Upper lobe of left lung (tissue), 6 donors: ENCODE results near the gene MCF2L2. TPM values are rescaled to one million over a fixed set of nuclear protein-coding genes. Genes with fewer than 3 reads are reported as not detected.

ENCODE experiments used
- ATAC-seq, 2 donors: fragments of 200-7000 bp; cut with Tn5 transposase; one replicate each; pipeline ENCODE4 v1.9.1; 2022; ENCODE audit warnings: mild to moderate bottlenecking in 2 of 2, moderate library complexity in 2 of 2; ENCODE audit not compliant: low FRiP score in 2 of 2
- DNase-seq, 2 donors: peaks; one replicate each; pipeline ENCODE4 v3.0.0-alpha.2; 2019 to 2020
- H3K27ac ChIP-seq, 4 donors: fragments of 200-600 bp; sonication (generic); one replicate each; pipeline ENCODE4 v1.5.1; 2016 to 2019
- H3K27me3 ChIP-seq, 4 donors: fragments of 200-600 bp; sonication (generic); one replicate each; pipeline ENCODE4 v1.5.1; 2017 to 2019
- H3K36me3 ChIP-seq, 4 donors: fragments of 200-600 bp; sonication (generic); one replicate each; pipeline ENCODE4 v1.5.1; 2016 to 2019
- H3K4me1 ChIP-seq, 4 donors: fragments of 200-600 bp; sonication (generic); one replicate each; pipeline ENCODE4 v1.5.1; 2018 to 2019
- H3K4me3 ChIP-seq, 4 donors: fragments of 200-600 bp; sonication (generic); one replicate each; pipeline ENCODE4 v1.5.1; 2017 to 2019; ENCODE audit warnings: mild to moderate bottlenecking in 2 of 4, moderate library complexity in 1 of 4
- H3K9me3 ChIP-seq, 4 donors: fragments of 200-600 bp; sonication (generic); one replicate each; pipeline ENCODE4 v1.5.1; 2018 to 2019
- EP300 ChIP-seq, 4 donors: sonication (generic); formaldehyde crosslinking; IDR thresholded peaks; one replicate each; pipeline ENCODE4 v1.5.1; 2017; ENCODE audit warnings: antibody characterized with exemption in 4 of 4, control low read depth in 2 of 4
- POLR2A ChIP-seq, 4 donors: fragments of 450-650 bp; IDR thresholded peaks; one replicate each; pipeline ENCODE4 v1.5.1; 2016 to 2017; ENCODE audit warnings: antibody characterized with exemption in 4 of 4, mild to moderate bottlenecking in 2 of 4
- POLR2AphosphoS5 ChIP-seq, 2 donors: sonication (generic); formaldehyde crosslinking; IDR thresholded peaks; one replicate each; pipeline ENCODE4 v1.5.1; 2017; ENCODE audit warnings: antibody characterized with exemption in 2 of 2
- WGBS, 2 donors: methylation state at CpG; one replicate each; pipeline ENCODE4 v1.1.5; 2017 to 2018; 5-methylcytosine and 5-hydroxymethylcytosine counted together
- total RNA-seq, 6 donors: library from RNA; depleted of rRNA in 4 of 6; stranded (reverse); fragments of >200 nt in 4 of 6; gene quantifications; one replicate each; pipeline versions ENCODE4 v1.1.0 to v1.2.1, GENCODE V29; 2016 to 2021
- TF ChIP-seq, protein P1 (sequence below), 6 experiments: fragments of 450-650 bp in 4 of 6; fragments of 200-600 bp in 2 of 6; sonication (generic) in 2 of 6; IDR thresholded peaks; one replicate each; pipeline ENCODE4 v1.5.1; 2016 to 2019; ENCODE audit warnings: antibody characterized with exemption in 6 of 6
- donor health status: DM: no; HTN: no; CAD: no; lungs with moderate emphysema.
- donor health status: DM: no; HTN: yes; CAD: no; lungs with severe emphysema.

Gene MCF2L2
- total RNA-seq, 6 donors from 2014 or later, result 0.22 to 2.0 (median 1.2) TPM

DNA sequence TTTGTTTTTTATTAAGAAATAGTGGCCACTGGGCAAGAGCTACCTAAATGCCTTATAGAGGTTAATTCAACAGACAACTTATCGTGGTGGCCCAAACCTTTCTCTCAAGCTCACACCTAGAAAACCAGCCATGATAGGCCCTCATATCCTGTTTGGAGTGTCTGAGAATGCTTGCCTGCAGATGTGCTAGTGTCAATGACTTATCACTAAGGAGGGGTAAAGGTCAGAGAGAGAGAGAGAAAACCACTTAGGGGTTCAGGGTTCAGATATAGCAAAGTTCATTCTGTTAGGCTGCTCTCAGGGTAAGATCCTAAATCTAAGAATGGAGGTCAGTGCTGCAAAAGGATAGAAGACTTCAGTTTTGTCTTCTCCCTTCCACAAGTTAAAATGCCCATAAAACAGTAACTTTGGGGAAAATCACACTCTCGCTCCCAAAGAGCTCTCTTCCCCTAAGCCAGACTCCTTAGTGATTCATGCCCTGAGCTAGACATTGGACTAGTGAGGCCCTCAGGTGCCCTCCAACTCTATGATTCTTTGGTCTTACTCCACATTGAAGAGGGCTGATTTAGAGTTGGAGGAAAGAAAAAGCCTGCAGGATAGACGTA lies 205.7 kb downstream of the MCF2L2 start:
- WGBS, 2 donors, result 94 to 96% methylated on average over 3 of the region's 3 CpGs
- no peak for DNase-seq
- TF ChIP-seq POLR2A (IDR thresholded peaks at IDR 0.05), result no peak
- TF ChIP-seq, protein P1, sequence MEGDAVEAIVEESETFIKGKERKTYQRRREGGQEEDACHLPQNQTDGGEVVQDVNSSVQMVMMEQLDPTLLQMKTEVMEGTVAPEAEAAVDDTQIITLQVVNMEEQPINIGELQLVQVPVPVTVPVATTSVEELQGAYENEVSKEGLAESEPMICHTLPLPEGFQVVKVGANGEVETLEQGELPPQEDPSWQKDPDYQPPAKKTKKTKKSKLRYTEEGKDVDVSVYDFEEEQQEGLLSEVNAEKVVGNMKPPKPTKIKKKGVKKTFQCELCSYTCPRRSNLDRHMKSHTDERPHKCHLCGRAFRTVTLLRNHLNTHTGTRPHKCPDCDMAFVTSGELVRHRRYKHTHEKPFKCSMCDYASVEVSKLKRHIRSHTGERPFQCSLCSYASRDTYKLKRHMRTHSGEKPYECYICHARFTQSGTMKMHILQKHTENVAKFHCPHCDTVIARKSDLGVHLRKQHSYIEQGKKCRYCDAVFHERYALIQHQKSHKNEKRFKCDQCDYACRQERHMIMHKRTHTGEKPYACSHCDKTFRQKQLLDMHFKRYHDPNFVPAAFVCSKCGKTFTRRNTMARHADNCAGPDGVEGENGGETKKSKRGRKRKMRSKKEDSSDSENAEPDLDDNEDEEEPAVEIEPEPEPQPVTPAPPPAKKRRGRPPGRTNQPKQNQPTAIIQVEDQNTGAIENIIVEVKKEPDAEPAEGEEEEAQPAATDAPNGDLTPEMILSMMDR (IDR thresholded peaks at IDR 0.05), result no peak
- no peak for TF ChIP-seq EP300 (IDR thresholded peaks at IDR 0.05)
- no peak for TF ChIP-seq POLR2AphosphoS5 (IDR thresholded peaks at IDR 0.05)

DNA sequence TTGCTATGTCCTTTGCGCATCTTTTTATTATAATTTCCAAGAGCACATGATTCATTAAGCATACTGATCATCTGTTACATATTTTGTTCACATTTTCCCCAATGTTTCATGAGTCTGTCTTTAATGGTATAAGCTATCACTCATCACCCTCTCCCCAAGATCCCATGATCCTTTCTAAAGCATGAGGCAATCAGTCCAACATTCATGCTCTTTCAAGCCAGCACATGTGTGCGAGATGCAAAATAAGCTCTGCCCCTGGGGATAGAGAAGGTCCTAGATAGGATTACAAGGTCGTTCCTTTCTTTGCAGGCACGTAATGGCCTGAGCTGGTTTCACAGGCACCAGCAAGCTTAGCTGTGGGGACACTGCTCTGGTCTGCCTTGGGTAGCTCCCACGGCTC lies 207.6 kb downstream of the MCF2L2 start:
- DNase-seq (no peak), ATAC-seq (no peak)
- no peaks in the 10 kb centered on the region for H3K4me1 ChIP-seq
- no peak overlapping the region for H3K27ac ChIP-seq
- H3K36me3 ChIP-seq, result no peaks in the 10 kb centered on the region
- WGBS, 2 donors, result 72 to 80% methylated on average over 5 of the region's 5 CpGs
- TF ChIP-seq, protein P1 (IDR thresholded peaks at IDR 0.05), result no peak
- no peak overlapping the region for H3K4me3 ChIP-seq
- no peaks in the 10 kb centered on the region for H3K9me3 ChIP-seq
- no peaks in the 10 kb centered on the region for H3K27me3 ChIP-seq

More for the DNA sequence above, 205.7 kb downstream of the MCF2L2 start:
- no peaks in the 10 kb centered on the region for H3K36me3 ChIP-seq
- H3K4me3 ChIP-seq, result no peak overlapping the region
- no peaks in the 10 kb centered on the region for H3K27me3 ChIP-seq
- no peaks in the 10 kb centered on the region for H3K4me1 ChIP-seq
- no peak overlapping the region for H3K27ac ChIP-seq
- ATAC-seq, result no peak
- no peaks in the 10 kb centered on the region for H3K9me3 ChIP-seq

DNA sequence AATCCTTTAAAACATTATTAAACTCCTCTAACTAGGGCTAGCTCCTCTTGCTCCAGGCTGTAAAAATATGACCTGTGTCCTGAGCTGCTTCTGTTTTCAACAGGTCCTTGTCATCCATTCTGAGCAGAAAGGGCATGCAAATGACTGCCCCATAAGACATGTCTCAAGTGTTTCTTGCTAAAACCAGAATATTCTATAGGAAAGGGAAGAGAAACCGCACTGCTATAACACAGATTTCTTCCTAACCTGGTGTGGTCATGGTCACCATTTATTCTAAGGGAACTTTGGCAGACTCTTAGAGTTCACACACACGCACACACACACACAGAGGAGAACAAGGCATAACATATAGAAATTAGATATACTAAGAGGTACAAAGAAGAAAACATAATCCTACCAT lies 209.6 kb downstream of the MCF2L2 start:
- Histone ChIP-seq H3K36me3 (no peaks in the 10 kb centered on the region), H3K4me3 (no peak overlapping the region), H3K4me1 (no peaks in the 10 kb centered on the region), H3K9me3 (no peaks in the 10 kb centered on the region), H3K27me3 (no peaks in the 10 kb centered on the region), H3K27ac (no peak overlapping the region)
- TF ChIP-seq POLR2AphosphoS5 (IDR thresholded peaks at IDR 0.05), result no peak
- no peak for ATAC-seq
- 76 to 77% methylated on average over 2 of the region's 2 CpGs for WGBS, 2 donors
- DNase-seq, result no peak

DNA sequence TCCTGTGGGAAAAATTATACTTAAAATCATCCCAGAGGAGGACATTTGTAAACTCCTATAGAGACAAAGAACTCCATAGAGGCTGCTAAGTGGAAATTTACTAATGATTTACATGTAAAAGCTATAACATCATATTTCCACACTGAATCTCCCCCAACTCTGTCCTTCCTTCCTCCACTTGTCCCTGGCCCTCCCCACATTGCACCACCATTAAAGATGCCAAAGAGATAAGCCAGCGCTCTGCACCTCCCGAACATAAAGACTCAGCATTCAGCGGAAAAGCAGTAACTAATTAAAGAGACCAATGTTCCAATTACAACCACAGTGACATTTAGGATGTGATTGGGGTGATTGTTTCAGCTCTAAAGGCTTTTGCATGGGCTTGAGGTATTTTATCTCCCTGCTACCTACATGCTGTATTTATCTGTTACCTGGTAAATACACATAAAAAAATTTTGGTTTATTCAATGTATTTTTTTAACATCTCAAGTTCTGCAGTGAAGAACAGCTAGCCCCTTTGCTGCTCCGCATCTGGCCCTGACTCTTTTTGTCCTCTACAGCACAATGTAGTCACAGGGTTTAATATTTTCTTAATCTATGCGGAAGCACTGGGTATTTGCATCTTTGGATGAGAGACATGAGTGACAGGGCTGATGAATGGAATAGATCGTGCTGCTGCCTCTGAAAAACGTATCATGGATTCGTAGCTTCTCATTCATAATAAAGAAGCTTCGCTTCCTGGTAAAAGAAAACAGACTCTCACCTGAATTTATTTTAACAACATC lies 210.7 kb downstream of the MCF2L2 start:
- Histone ChIP-seq H3K4me3 (no peak overlapping the region), H3K36me3 (no peaks in the 10 kb centered on the region), H3K27me3 (no peaks in the 10 kb centered on the region), H3K9me3 (no peaks in the 10 kb centered on the region), H3K27ac (no peak overlapping the region), H3K4me1 (peaks cover 0 to 5% (median 0%) of the 10 kb centered on the region in 4 donors)
- DNase-seq, result no peak
- WGBS, 2 donors, result 72 to 77% methylated on average over 9 of the region's 9 CpGs
- TF ChIP-seq, protein P1 (IDR thresholded peaks at IDR 0.05), result no peak
- no peak for TF ChIP-seq POLR2A (IDR thresholded peaks at IDR 0.05)
- TF ChIP-seq POLR2AphosphoS5 (IDR thresholded peaks at IDR 0.05), result no peak
- no peak for TF ChIP-seq EP300 (IDR thresholded peaks at IDR 0.05)
- no peak for ATAC-seq

DNA sequence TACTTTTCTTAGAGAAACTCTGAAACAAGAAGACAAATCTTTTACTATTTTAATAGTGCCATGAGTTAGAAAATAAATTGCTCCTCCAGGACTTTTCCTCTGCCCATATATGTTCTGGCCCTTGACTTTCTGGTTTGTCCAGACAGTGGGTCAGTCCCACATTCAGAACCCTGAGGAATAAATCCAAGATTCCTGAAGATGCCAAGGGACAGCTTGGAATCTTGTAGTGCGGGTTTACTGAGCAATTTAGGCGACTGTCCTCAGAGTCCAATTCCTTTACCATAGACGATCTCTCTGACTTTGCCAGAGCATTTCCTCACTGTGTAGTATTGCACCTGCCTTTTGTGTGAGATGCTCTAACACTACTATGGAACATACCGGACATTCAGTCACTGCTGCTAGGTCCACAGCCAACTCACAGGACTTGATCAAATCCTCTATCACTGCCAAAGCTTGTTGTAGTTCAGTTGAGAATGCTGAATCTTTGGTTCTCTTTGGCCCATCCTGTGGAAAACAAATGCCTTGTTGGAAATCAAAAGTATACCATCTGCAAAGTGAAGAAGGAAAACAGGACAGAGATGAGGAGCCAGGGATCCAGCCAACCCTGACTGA lies 212.7 kb downstream of the MCF2L2 start:
- no peaks in the 10 kb centered on the region for H3K27me3 ChIP-seq
- no peaks in the 10 kb centered on the region for H3K9me3 ChIP-seq
- ATAC-seq, result no peak
- 95 to 98% methylated on average over 4 of the region's 4 CpGs for WGBS, 2 donors
- DNase-seq, result no peak
- no peak overlapping the region for H3K4me3 ChIP-seq
- H3K36me3 ChIP-seq, result no peaks in the 10 kb centered on the region
- no peak overlapping the region for H3K27ac ChIP-seq
- peaks cover 6 to 14% (median 11%) of the 10 kb centered on the region in 4 donors for H3K4me1 ChIP-seq
- TF ChIP-seq, protein P1 (IDR thresholded peaks at IDR 0.05), result no peak
- TF ChIP-seq POLR2AphosphoS5 (IDR thresholded peaks at IDR 0.05) (no peak), EP300 (IDR thresholded peaks at IDR 0.05) (no peak), POLR2A (IDR thresholded peaks at IDR 0.05) (no peak)
